SKM-1 treated with dmso at 0.1 percent for 144 hours (cell line): Measurements from ENCODE around the gene CHST10.

Source experiments
- DNase-seq: peaks from one replicate; lab custom pipeline; 2025; ENCODE audit not compliant: unreplicated experiment; lab: John Stamatoyannopoulos, UW

The CHST10 gene

DNA sequence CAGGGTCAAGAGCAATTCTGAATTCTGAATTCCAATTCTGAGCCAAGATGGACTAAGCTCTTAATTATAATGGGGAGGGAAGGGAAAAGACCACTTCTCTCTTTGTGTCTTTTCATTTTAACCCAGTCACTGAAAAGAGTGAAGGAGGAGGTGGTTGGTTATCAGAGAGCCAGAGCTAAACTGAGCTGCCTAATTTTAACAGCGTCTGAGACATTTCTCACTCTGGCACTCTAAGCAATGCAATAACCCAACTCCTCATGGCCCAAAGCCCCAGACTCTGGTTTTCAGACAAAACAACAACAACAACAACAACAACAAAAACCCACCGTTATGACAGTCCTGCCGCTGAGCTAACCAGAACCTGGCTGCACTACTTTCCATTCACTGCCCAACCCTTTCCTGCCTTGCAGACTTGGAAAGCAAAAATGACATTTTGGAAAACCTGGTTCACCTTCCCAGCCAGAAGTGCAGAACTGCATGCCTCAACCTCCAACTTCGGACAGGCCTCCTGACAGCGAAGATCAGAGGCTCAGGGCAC lies 1.0 kb downstream of the CHST10 start:
- no peak for DNase-seq

GRCh38 chr2:100413571-100413970 lies 3.9 kb downstream of the CHST10 start:
- DNase-seq, result no peak

DNA sequence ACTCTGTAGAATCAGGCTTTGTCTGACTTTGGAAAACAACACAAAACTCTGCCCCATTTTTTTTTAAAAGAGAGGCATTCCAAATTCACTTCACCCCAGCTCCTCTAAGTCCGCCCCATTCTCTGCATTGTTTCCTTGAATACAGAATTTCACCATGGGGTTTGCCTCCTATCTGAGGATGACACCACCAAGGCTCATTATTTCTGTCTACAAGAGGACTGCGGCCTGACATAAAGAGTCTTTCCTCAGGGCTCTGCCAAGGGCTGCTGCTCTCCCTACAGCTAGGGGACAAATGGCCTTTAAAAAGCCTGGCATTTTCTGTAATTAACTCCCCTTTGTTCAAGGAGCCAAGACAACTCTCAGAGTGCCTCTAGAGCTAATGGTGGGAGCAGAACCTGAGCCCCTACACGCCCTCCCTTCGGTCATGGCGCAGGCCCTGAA lies 4.6 kb downstream of the CHST10 start:
- no peak for DNase-seq

DNA sequence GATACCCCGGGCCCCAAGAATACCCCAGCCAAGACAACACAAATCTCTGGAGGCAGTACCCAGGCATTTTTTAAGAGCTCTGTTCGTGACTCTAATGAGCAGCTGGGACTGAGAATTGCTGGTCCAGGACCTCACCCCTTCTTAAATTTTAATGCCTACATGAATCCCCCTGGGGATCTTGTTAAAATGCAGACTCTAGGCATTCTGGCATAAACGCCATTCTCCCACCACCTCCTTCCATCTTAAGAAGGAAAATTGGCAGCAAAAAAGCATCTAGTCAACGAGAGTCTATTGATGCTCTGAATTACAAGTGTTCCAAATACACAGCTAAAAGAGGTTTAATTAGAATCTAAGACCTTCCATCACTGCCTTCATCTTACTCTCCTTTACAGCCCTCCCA lies 5.0 kb downstream of the CHST10 start:
- no peak for DNase-seq

GRCh38 chr2:100411841-100412292 lies 5.6 kb downstream of the CHST10 start:
- no peak for DNase-seq

- DNase-seq, result no peak
These were observed 7.4 kb downstream of the CHST10 start for GRCh38 chr2:100409975-100410647.

DNA sequence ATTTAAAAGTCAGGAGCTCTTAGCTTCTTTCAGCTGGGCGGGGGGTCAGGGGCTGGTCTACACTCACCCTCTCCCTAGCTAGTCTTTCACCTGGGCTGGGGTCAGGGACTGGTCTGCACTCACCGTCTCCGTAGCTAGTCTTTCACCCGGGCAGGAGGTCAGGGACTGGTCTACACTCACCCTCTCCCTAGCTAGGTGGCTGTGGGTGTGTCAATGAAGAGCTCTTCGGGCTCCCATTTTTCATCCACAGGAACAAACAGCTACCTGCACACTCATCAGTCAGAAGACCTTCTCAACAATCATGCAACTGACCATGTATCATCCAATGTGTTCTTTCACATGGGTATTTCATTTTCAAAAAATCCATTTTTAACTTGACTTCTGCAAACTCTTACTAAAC lies 8.0 kb downstream of the CHST10 start:
- no peak for DNase-seq

DNA sequence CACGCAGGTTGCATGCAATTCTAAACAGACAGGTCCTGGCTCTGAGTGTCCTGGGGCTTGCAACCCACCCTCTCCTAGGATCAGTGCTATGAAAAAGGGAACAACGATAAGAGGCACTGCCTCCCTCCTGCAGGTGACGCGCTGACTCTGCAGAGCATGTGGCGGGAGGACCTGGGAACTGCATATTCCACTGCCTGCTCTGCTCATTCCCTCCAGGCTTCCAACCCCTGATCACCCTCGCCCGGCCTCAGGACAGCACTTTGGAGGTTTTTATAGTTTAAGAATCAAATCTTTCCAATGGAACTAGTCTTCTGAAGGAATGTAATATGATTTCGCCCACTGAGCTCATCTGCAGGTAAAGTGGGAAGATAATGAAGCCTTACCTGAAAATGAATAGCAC lies 8.5 kb downstream of the CHST10 start:
- DNase-seq, result no peak

- DNase-seq, result no peak
These were observed 9.4 kb downstream of the CHST10 start for GRCh38 chr2:100408104-100408503.

DNA sequence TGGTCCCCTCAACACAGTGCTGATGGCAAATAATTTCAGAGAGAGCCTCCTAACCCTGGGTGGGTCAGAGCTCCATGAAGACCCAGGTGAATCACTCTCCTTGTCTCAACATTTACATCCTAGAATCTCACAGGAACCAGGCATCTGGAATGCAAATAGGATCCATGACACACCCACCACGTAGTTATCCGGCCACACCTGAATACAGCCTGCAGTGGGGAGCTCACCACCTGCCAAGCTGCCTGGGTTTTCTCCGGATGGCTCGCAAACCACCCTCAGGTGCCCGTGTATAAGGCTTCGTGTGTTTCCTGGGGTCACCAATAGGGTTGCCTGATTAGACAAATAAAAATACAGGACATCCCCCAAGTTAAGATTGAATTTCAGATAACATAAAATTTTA lies 9.9 kb downstream of the CHST10 start:
- DNase-seq, result no peak

DNA sequence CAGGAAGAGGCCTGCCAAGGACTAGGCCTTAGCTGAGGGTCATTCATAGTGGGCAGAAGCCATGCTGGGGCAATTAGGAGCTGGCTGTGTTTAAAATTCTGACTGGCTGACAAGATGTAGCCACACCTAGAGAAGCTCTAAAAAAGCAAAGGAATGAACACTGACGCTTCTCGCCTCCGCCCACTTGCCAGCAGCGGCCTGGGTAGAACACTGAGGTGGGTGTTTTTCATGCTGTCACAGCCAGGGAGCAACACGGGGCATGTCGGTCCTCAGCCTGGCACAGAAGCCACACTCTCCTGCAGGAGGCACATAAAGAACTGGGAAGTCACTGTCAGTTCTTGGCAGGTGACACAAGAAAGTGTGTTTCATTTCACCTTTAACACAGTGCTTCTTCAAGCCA lies 10.4 kb downstream of the CHST10 start:
- DNase-seq, result no peak

GRCh38 chr2:100406120-100406508 lies 11.4 kb downstream of the CHST10 start:
- no peak for DNase-seq

GRCh38 chr2:100405403-100406119 lies 11.9 kb downstream of the CHST10 start:
- DNase-seq, result no peak

DNA sequence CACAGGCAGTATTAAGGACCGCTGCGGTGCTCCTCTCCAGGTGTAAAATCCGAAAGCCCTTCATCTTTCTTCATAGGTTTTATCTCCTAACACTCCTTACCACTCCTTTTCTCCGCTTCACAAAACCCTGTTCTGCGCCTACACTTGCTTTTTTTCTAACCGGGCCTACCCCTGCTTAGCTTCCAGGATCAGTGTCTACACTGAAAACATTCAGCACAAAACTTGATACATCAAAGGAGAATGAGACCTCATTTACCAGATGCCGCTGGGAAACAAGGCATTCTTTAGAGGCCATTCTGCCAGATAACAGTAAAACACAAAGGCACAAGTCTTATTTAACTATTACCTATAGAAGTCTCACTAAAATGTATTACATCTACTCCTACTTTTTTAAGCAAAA lies 13.1 kb downstream of the CHST10 start:
- no peak for DNase-seq

GRCh38 chr2:100403722-100404121 lies 13.7 kb downstream of the CHST10 start:
- DNase-seq, result no peak

DNA sequence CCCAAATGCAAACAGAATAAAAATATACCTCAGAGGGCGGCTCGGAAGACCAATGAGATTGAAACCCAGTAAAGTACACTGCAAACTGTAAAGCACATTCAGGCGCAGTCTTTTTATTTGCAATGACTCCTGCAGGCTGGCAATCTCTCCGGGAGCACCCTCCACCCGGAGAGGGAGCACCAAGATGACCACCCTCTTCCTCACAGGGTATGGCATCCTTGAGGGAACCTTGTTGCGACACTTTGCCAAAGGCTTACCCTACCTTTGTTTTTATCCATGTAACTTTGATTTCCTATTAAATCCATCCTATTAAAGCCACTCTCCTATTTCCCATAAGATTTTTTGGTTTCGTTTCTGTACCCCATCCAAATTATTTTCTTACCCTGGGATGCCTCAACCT lies 16.2 kb downstream of the CHST10 start:
- DNase-seq, result no peak

DNA sequence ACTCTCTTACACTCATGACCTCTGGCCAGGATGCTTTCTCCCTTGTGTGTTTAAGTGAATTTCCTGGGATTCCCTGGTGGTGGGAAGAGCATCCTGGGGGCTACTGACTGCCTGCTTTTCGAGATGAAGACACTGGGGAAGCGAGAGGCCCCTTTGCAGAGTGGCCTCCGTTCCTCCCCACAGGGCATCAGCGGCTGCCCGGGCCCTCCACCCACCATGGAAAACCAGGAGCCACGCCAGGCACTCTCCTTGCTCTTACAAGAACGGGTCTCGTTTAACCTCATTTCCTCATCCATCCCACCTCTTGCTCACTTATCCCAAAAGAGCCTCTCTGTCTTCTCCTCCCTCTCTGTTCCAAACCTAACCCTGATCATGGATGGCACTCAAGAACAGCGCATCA lies 17.8 kb downstream of the CHST10 start:
- DNase-seq, result no peak

DNA sequence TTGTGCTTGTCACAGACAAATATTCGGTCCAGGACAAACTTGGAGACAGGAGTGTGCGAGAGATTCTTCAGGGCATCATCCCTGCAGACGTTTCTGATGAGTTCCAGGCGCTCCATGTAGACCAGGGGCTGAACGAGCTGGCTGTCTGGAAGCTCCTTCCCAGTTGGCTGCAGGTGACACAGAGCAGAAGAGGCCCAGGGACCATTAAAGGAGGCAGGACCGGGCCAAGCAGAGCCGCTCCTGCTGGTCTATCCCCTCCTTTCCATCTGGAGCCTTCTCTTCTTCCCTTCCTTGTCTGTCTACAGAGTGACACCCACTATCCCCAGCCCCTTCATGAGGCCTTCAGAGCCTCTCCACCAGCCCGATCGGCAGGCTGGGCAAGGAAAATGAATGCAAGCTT lies 19.5 kb downstream of the CHST10 start:
- DNase-seq, result no peak

DNA sequence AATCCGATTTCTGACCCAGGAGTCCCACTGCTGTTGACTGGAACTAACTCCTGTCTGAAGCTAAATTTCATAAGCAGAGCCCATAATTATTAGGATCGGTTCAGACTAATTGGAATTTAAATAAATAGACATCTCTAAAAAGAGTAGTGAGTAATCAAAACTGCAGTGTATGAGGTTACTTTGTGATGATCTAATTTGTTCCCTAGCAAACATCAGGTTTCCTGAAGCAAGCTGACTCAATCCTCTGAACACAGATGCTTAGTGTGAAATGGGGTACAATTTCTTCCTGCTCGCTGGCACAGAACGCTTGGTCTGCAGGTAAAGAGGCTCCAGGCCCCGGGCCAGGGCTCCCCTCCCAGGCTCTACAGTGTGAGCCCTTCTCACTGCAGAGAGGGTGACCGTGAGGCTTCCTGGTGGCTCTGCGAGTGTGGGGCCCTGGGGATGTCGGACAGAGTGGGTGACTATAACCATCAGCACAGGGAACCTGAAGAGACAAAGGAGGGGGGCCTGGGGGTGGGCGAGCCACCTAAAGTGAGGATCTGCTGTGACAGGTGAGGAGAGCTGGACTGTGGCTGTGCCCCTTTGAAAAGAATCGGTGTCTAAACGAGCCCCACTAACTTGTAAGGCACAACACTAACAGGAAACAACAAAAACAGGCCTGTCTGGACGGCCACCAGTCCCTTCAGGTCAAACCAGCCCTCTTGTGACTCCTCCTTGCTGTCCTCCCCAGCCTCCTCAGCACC lies 20.2 kb downstream of the CHST10 start:
- no peak for DNase-seq

GRCh38 chr2:100396483-100396882 lies 21.0 kb downstream of the CHST10 start:
- no peak for DNase-seq

- no peak for DNase-seq
These were observed 21.7 kb downstream of the CHST10 start for GRCh38 chr2:100395532-100396350.
